Large intestine (tissue), 3 donors: ENCODE measurements around the gene BOLA3. TPM values are rescaled to one million over a fixed set of nuclear protein-coding genes. Genes with fewer than 3 reads are reported as not detected.
"Not testable (repeated sequence)": the region's sequence is repeated elsewhere in the genome, so short reads cannot be mapped to it uniquely, and the experiment has no call there.

ENCODE experiments used
- DNase-seq, 2 donors: peaks; one replicate each; pipeline versions ENCODE4 v3.0.0 to v3.0.0-alpha.2; 2013
- H3K27ac ChIP-seq: one replicate; pipeline ENCODE4 v1.5.1; 2013; ENCODE audit warnings: low read length
- H3K27me3 ChIP-seq: 2 replicates; pipeline ENCODE4 v1.6.1; 2013; ENCODE audit warnings: low read length; ENCODE audit not compliant: control insufficient read depth, insufficient read depth
- H3K36me3 ChIP-seq: 2 replicates; pipeline ENCODE4 v1.6.1; 2013; ENCODE audit warnings: low read length; ENCODE audit not compliant: control insufficient read depth, insufficient read depth
- H3K4me1 ChIP-seq: one replicate; pipeline ENCODE4 v1.6.1; 2013; ENCODE audit warnings: low read length; ENCODE audit not compliant: control insufficient read depth, insufficient read depth
- H3K4me3 ChIP-seq: one replicate; pipeline ENCODE4 v1.5.1; 2013; ENCODE audit warnings: low read length
- H3K9me3 ChIP-seq: one replicate; pipeline ENCODE4 v1.6.1; 2013; ENCODE audit warnings: mild to moderate bottlenecking, low read depth, low read length, moderate library complexity; ENCODE audit not compliant: control insufficient read depth
- WGBS: methylation state at CpG from one replicate; pipeline ENCODE4 v1.1.5; 2013; ENCODE audit warnings: low lambda C conversion rate; ENCODE audit not compliant: insufficient coverage; 5-methylcytosine and 5-hydroxymethylcytosine counted together
- polyA plus RNA-seq: library from polyadenylated mRNA; unstranded; fragments of 120-200 nt; gene quantifications from one replicate; pipeline ENCODE4 v1.2.1, GENCODE V29; 2013

The BOLA3 gene
- polyA plus RNA-seq, 1 donor: 32.4 TPM

DNA sequence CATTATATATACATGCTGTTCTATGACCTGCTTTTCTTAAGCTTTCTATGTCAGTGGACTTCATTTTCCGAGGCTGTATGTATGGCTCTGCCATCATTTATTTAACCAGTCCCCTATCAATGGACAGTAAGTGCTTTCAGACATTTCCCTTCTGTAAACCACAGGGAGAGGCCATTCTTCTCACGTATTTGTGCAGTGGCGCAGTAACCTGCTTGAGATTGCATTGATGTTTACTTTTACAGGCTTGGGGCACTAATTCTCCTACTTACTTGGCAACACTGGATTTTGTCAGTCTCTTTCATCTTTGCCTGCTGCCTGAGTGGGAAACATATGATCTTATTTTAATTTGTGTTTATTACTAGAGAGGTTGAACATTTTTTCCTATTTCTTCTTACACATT lies 52.1 kb downstream of the BOLA3 start:
- Histone ChIP-seq H3K27me3 (no peaks in the 10 kb centered on the region), H3K4me1 (no peaks in the 10 kb centered on the region), H3K27ac (no peak overlapping the region), H3K36me3 (peaks cover 71% of the 10 kb centered on the region), H3K4me3 (no peak overlapping the region), H3K9me3 (no peaks in the 10 kb centered on the region)
- no peak for DNase-seq
- no CpG with 5 or more reads among the region's 3 CpGs for WGBS

DNA sequence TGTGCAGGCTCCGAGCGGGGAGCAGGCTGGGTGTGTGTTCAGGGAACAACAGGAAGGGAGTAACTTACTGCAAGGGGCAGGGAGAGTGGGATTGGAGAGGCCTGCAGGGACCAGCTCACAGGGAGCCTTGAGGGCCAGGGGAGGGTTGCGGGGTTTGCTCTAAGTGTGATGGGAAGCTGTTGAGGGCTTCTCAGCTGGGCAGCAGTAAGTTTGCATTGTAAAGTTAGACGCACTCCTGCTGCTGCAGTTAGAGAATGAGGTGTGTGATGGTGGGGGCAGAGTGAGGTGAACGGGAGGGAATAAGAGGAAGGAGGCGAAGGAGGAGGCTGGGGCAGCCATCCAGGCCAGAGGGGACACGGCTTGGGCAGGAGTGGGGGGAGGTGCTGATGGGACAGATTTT lies 53.4 kb downstream of the BOLA3 start:
- Histone ChIP-seq H3K27me3 (no peaks in the 10 kb centered on the region), H3K27ac (no peak overlapping the region), H3K4me1 (no peaks in the 10 kb centered on the region), H3K4me3 (no peak overlapping the region), H3K9me3 (no peaks in the 10 kb centered on the region), H3K36me3 (peaks cover 70% of the 10 kb centered on the region)
- WGBS: 100% methylated on average over 2 of the region's 7 CpGs
- no peak for DNase-seq

DNA sequence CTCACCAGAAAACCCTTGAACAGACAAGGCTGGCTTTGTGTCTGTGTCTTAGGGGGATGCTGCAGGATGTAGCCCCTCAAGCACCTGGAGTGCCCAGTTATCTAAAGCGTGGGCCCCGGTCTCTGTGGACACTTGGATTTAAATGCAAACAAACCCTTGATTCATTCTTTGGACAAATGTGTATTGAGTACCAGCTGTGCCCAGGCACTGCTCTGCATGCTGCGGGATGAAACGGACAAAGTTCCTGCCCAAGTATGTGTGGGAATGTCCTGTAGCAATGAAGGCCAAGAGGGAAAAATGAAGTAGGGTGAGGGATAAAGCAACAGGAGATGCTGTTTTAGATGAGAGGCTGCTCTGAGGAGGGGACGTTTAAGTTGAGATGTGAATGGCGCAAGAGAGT lies 53.9 kb downstream of the BOLA3 start:
- Histone ChIP-seq H3K27me3 (no peaks in the 10 kb centered on the region), H3K36me3 (peaks cover 70% of the 10 kb centered on the region), H3K4me1 (no peaks in the 10 kb centered on the region), H3K4me3 (no peak overlapping the region), H3K9me3 (no peaks in the 10 kb centered on the region), H3K27ac (no peak overlapping the region)
- DNase-seq: no peak
- 100% methylated on average over 1 of the region's 6 CpGs for WGBS

DNA sequence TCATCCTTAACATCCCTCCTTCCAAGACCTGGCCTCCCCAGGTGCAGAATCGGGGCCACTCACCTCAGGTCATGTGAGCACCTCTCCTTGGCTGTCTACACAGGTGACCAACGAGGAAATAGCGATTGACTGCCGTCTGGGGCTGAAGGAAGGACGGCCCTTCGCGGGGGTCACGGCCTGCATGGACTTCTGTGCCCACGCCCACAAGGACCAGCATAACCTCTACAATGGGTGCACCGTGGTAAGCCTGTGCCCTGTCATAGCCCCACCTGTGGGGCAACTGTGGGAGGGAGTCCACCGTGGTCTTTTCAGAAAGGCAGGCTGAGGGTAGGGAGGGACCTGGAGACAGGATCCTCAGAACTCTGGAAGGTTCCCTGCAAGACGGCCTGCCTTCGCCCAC lies 54.3 kb downstream of the BOLA3 start:
- Histone ChIP-seq H3K36me3 (peaks cover 68% of the 10 kb centered on the region), H3K4me3 (no peak overlapping the region), H3K27ac (no peak overlapping the region), H3K4me1 (no peaks in the 10 kb centered on the region), H3K27me3 (no peaks in the 10 kb centered on the region), H3K9me3 (no peaks in the 10 kb centered on the region)
- WGBS: no CpG with 5 or more reads among the region's 13 CpGs
- no peak for DNase-seq

DNA sequence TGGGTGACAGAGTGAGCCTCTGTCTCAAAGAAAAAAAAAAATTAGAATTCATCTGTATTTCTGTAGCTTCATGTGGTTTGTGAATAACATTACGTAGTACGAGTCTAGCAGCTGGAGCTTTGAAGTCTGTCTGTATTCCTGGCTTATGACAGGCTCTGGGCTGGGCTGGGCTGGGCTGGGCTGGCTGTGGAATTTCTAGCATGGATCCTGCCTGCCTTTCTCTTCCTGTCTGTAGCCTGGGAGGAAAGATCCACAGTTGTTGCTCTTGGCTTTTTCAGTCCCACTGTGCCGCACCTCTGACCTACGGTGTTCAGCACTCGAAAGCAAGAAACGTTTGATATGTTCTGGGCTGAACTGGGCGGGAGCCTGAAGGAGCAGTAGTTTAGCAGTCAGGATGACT lies 55.4 kb downstream of the BOLA3 start:
- H3K36me3 ChIP-seq: peaks cover 71% of the 10 kb centered on the region
- no CpG with 5 or more reads among the region's 7 CpGs for WGBS

DNA sequence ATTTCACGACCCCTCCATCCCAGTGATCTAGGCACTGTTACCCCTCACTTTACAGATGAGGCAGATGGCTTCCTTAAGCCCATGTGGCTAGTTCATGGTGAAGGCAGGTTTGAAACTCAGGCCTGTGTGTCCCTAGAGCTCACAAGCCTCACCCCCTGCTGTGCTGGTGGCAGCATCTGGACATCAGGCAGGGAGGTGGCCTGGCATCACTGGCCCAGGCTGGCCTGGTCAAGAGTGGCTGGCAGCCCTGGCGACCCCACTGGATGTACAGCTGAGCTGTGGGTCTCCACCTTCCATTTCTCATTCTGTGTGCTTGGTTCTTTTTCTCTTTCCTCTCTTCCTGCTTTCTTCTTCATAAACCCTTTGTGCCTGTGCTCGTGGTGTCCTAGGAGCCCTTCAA lies 56.3 kb downstream of the BOLA3 start:
- no peak overlapping the region for H3K27ac ChIP-seq
- H3K4me1 ChIP-seq: no peaks in the 10 kb centered on the region
- whole genome bisulfite sequencing: no CpG with 5 or more reads among the region's 3 CpGs
- peaks cover 76% of the 10 kb centered on the region for H3K36me3 ChIP-seq
- no peaks in the 10 kb centered on the region for H3K27me3 ChIP-seq
- H3K9me3 ChIP-seq: no peaks in the 10 kb centered on the region
- H3K4me3 ChIP-seq: no peak overlapping the region
- DNase-seq: no peak

More for the DNA sequence above, 55.4 kb downstream of the BOLA3 start:
- Histone ChIP-seq H3K27me3 (no peaks in the 10 kb centered on the region), H3K4me1 (no peaks in the 10 kb centered on the region), H3K4me3 (no peak overlapping the region), H3K9me3 (no peaks in the 10 kb centered on the region), H3K27ac (no peak overlapping the region)
- no peak for DNase-seq

DNA sequence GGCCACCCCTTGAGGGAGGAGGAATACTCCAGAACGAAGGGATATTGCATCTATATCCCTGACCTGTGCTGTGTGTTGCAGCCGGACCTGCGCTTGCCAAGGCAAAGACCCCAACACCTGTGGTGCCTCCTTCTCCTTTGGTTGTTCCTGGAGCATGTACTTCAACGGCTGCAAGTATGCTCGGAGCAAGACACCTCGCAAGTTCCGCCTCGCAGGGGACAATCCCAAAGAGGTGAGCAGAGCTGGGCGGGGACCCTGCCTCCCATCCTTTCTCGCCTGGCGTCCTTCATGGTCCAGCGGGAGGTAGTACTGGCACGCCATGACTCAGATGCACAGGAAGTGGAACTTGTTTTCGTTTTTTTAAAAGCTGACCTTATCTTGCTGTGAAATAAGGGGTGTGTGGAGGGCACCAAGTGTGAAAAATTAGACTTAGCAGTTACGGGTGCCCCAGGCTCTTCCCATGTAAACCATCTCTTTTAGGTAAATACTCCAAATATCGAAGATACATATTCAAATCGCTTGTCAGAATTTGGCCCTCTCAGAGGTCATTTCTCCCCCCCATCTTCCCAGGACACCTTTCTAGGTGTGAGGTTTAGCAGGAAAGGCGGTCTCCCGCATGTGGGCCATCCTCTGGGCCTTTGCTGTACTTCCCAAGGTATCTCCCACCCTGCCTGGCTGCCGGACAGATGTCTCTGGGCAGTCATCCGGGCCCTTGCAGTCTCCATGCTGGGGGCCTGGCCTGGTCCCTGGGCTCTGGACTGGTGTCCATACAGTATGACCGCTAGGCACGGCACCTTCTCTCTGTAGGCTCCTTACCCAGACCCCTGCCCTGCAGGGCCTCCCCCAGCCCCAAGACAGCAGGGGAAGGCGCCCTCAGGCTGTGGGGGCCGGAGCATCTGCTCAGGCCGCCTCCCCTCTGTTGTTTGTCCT lies 57.6 kb downstream of the BOLA3 start:
- Histone ChIP-seq H3K4me1 (no peaks in the 10 kb centered on the region), H3K4me3 (no peak overlapping the region), H3K9me3 (no peaks in the 10 kb centered on the region), H3K27ac (no peak overlapping the region), H3K27me3 (no peaks in the 10 kb centered on the region), H3K36me3 (peaks cover 85% of the 10 kb centered on the region)
- no CpG with 5 or more reads among the region's 26 CpGs for WGBS
- DNase-seq: no peak

DNA sequence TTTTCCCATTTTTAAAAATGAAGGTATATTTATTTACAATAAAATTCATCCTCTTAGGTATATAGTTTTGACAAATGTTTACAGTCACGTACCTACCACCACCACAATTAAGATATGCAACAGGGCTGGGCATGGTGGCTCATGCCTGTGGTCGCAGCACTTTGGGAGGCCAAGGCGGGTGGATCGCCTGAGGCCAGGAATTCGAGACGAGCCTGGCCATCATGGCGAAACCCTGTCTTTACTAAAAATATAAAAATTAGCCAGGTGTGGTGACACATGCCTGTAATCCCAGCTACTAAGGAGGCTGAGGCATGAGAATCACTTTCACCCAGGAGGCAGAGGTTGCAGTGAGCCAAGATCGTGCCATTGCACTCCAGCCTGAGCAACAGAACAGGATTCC lies 59.0 kb downstream of the BOLA3 start:
- no CpG with 5 or more reads among the region's 8 CpGs for WGBS
- H3K4me3 ChIP-seq, H3K27ac ChIP-seq, H3K9me3 ChIP-seq, H3K4me1 ChIP-seq, DNase-seq, H3K27me3 ChIP-seq: not testable (repeated sequence)
- H3K36me3 ChIP-seq: peaks cover 78% of the 10 kb centered on the region

DNA sequence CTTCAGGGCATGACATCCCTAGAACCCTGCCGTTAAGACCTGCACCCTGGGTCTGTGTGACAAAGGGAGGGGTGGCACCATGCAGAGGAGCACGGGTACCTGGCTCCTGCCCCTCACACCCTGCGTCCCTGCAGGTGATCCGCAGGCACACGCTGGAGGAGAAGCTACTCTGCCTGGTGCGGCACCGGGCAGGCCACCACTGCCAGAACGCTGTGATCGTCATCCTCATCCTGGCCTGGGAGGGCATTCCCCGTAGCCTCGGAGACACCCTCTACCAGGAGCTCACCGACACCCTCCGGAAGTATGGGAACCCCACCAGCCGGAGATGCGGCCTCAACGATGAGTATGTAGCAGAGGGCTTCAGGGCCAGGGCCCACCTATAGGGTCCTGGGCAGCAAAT lies 60.0 kb downstream of the BOLA3 start:
- no CpG with 5 or more reads among the region's 16 CpGs for WGBS

DNA sequence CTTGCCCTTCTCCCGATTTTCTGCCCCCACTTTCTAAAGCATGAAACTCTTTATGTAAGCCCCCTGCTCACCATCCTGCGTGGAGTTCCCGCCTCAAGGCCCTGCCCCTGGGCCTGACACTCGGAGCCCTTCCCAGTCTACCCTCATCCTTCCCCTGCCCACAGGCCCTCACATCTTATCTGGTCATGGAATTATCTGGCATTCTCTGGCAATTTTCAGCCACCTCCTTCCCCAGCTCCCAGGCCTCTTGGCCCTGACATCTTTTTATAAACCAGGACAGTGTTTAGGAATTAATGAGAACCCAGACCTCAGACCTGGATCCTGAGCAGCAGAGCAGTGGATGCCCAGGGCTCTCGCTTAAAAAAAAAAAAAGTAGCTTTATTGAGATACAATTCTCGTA lies 61.7 kb downstream of the BOLA3 start:
- peaks cover 76% of the 10 kb centered on the region for H3K36me3 ChIP-seq
- no peak for DNase-seq
- no peaks in the 10 kb centered on the region for H3K9me3 ChIP-seq
- 94% methylated on average over 2 of the region's 6 CpGs for WGBS
- H3K27ac ChIP-seq: no peak overlapping the region
- no peaks in the 10 kb centered on the region for H3K4me1 ChIP-seq
- H3K27me3 ChIP-seq: no peaks in the 10 kb centered on the region
- no peak overlapping the region for H3K4me3 ChIP-seq

More for the DNA sequence above, 60.0 kb downstream of the BOLA3 start:
- H3K27me3 ChIP-seq: no peaks in the 10 kb centered on the region
- H3K36me3 ChIP-seq: peaks cover 78% of the 10 kb centered on the region
- no peak overlapping the region for H3K4me3 ChIP-seq
- no peak overlapping the region for H3K27ac ChIP-seq
- H3K9me3 ChIP-seq: no peaks in the 10 kb centered on the region
- H3K4me1 ChIP-seq: no peaks in the 10 kb centered on the region
- no peak for DNase-seq
